GM12864 (cell line): ENCODE measurements around the gene PODXL.

ENCODE experiments used
- DNase-seq: peaks from one replicate; pipeline ENCODE4 v3.0.0-alpha.2; 2011; ENCODE audit warnings: low read depth
- H3K4me3 ChIP-seq: 2 replicates; pipeline ENCODE4 v1.5.1; 2011; ENCODE audit warnings: mild to moderate bottlenecking, low read depth, low read length, control low read depth
- TF ChIP-seq, protein P1 (sequence below): IDR thresholded peaks from 2 replicates; pipeline ENCODE4 v1.5.1; 2011; ENCODE audit warnings: low read depth, mild to moderate bottlenecking, moderate library complexity, low read length, control low read depth, inconsistent platforms; ENCODE audit errors: missing control alignments

Gene PODXL

DNA sequence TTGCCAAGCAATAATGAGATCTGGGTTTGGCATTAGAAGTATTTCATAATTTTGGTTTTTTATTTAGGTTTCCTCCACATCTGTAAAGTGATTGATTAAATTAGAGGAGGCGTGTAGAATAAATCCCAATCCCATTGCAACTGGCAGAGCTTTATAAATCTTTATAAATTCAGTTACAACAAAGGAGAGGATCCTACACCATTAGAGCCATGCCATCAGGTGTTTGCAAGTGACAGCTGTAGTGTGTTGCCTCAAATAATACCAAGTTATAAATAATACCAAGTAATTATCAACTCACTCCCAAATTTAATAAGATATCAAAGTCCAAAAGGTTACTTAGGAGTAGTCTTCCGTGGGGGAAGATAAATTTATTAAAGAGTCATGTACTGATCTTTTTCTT is 62.2 kb downstream of the PODXL start:
- no peak overlapping the region for H3K4me3 ChIP-seq
- TF ChIP-seq, protein P1, sequence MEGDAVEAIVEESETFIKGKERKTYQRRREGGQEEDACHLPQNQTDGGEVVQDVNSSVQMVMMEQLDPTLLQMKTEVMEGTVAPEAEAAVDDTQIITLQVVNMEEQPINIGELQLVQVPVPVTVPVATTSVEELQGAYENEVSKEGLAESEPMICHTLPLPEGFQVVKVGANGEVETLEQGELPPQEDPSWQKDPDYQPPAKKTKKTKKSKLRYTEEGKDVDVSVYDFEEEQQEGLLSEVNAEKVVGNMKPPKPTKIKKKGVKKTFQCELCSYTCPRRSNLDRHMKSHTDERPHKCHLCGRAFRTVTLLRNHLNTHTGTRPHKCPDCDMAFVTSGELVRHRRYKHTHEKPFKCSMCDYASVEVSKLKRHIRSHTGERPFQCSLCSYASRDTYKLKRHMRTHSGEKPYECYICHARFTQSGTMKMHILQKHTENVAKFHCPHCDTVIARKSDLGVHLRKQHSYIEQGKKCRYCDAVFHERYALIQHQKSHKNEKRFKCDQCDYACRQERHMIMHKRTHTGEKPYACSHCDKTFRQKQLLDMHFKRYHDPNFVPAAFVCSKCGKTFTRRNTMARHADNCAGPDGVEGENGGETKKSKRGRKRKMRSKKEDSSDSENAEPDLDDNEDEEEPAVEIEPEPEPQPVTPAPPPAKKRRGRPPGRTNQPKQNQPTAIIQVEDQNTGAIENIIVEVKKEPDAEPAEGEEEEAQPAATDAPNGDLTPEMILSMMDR: no peak
- no peak for DNase-seq

DNA sequence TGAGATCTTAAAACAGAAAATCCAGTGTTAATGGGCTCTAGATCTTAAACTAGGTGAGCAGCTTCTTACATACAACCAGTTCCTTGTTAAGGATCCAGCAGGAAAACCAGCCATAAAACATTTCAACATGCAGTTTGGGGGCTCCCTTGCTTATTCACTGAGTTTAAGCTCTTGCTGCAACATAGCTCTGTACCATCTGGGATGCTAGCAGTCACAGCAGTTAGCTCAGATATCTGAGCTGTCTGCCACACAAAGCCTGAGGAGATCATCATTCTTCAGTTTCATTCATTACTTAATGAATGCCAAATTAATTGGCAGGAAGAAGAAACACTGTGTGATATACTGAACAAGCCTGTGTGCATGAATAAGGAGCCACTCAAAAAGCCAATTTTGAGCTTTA is 62.8 kb downstream of the PODXL start:
- H3K4me3 ChIP-seq: no peak overlapping the region
- DNase-seq: no peak
- TF ChIP-seq, protein P1: no peak

GRCh38 chr7:131493081-131493480 is 63.3 kb downstream of the PODXL start:
- TF ChIP-seq, protein P1: no peak
- DNase-seq: no peak
- H3K4me3 ChIP-seq: no peak overlapping the region

- TF ChIP-seq, protein P1: no peak
- H3K4me3 ChIP-seq: no peak overlapping the region
- no peak for DNase-seq
These were observed 66.5 kb downstream of the PODXL start for GRCh38 chr7:131489881-131490280.

DNA sequence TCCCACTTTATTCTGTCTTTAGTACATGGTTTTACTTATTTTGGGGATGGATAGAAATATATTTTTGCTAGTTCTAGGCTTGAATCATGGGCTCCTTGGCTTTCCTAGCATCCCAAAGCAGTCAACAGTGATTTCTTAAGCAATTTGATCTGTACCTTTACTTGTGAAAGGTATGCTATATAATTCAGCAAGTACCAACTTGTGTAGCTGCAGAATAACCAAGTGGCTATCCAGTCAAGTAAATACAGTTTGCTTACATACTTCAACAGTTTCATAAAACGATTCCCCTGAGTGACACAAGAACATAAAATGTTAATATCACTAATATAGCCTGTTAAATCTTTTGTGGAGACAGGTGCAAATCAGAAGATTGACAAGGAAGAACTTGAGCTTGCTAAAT is 67.2 kb downstream of the PODXL start:
- H3K4me3 ChIP-seq: no peak overlapping the region
- no peak for DNase-seq
- TF ChIP-seq, protein P1: no peak

GRCh38 chr7:131488361-131488760 is 68.1 kb downstream of the PODXL start:
- TF ChIP-seq, protein P1: no peak
- no peak for DNase-seq
- no peak overlapping the region for H3K4me3 ChIP-seq

DNA sequence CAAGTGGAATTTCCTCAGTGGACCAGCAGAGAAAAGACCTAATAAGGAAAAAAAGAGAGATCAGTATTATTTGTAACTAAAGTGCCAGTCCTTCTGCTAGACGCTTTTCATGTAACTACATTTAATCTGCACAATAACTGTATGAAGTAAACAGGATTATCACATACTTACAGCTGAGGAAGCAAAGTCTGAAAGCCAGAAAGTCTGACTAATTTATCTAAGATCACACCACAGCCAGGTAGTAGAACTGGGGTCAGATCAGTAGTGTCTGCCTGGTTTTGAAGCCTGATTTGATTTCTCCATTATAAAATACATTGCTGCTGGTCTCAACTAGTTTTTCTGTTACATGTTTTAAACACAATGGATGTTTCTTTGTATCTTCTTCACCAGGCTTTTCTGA is 69.2 kb downstream of the PODXL start:
- DNase-seq: no peak
- TF ChIP-seq, protein P1: no peak

More for the DNA sequence above, 69.2 kb downstream of the PODXL start:
- H3K4me3 ChIP-seq: no peak overlapping the region
